ENCODE measurements around the gene DEK. TPM values are rescaled to one million over a fixed set of nuclear protein-coding genes. Genes with fewer than 3 reads are reported as not detected.

DEK gene
- total and polyA plus RNA-seq, 2 of the 13 experiments (the other 11 are each of a cell fraction or from before 2014, with no cell fraction given) = 53.2 to 276 TPM

GRCh38 chr6:18264923-18265377 is 620 bp upstream of the DEK start (continued):
- 0 out of 2 replicates have a peak, but pooled peaks have one; percentile 30 for TF ChIP-seq AHDC1 (CRISPR knock-in tag; IDR thresholded peaks at IDR 0.05; ENCODE audit: borderline replicate concordance)
- no peak for TF ChIP-seq TRAFD1 (CRISPR knock-in tag; IDR thresholded peaks at IDR 0.05; ENCODE audit: borderline replicate concordance)
